HepG2 (cell line): ENCODE measurements around the gene EGFR. TPM values are rescaled to one million over a fixed set of nuclear protein-coding genes. Genes with fewer than 3 reads are reported as not detected.

ENCODE experiments used
- ARNT2 ChIP-seq: sonication (generic); formaldehyde crosslinking; IDR thresholded peaks from 2 replicates; pipeline ENCODE4 v1.8.0; 2022; ENCODE audit warnings: mild to moderate bottlenecking, low read depth, missing genetic modification reagents, moderate library complexity
- CEBPG ChIP-seq: IDR thresholded peaks from 2 replicates; pipeline ENCODE4 v1.6.1; 2016
- DNMT3B ChIP-seq: conservative IDR thresholded peaks from 2 replicates; pipeline ENCODE4 v1.6.1; 2016; ENCODE audit warnings: missing biosample characterization, control low read depth
- DR1 ChIP-seq: sonication (generic); formaldehyde crosslinking; IDR thresholded peaks from 2 replicates; pipeline ENCODE4 v1.8.0; 2021; ENCODE audit warnings: mild to moderate bottlenecking, missing genetic modification reagents, inconsistent platforms
- ETV5 ChIP-seq: IDR thresholded peaks from 2 replicates; pipeline ENCODE4 v1.6.1; 2018; ENCODE audit warnings: missing biosample characterization, missing genetic modification reagents, inconsistent platforms, borderline replicate concordance
- GTF3A ChIP-seq: sonication (generic); formaldehyde crosslinking; conservative IDR thresholded peaks from 2 replicates; pipeline ENCODE4 v1.4.0; 2020; ENCODE audit warnings: mild to moderate bottlenecking, missing genetic modification reagents
- HDAC6 ChIP-seq: fragments of 200-600 bp; sonication (generic); IDR thresholded peaks from 2 replicates; pipeline ENCODE4 v1.7.0; 2017; ENCODE audit warnings: mild to moderate bottlenecking, antibody characterized with exemption, low read length, low read depth
- IRX3 ChIP-seq: sonication (generic); formaldehyde crosslinking; IDR thresholded peaks from 2 replicates; pipeline ENCODE4 v1.8.1; 2023; ENCODE audit warnings: mild to moderate bottlenecking, low read depth, missing genetic modification reagents, borderline replicate concordance
- ISL2 ChIP-seq: sonication (generic); formaldehyde crosslinking; IDR thresholded peaks from 2 replicates; pipeline ENCODE4 v1.5.0; 2020; ENCODE audit warnings: missing genetic modification reagents
- KMT2A ChIP-seq: sonication (generic); formaldehyde crosslinking; IDR thresholded peaks from 2 replicates; pipeline ENCODE4 v1.4.0; 2020; ENCODE audit warnings: missing genetic modification reagents
- MEF2D ChIP-seq: sonication (generic); formaldehyde crosslinking; IDR thresholded peaks from 2 replicates; pipeline ENCODE4 v1.5.1; 2020; ENCODE audit warnings: mild to moderate bottlenecking, missing genetic modification reagents
- POLR2G ChIP-seq: fragments of 200-400 bp; formaldehyde crosslinking; IDR thresholded peaks from 2 replicates; pipeline ENCODE4 v1.6.1; 2018; ENCODE audit warnings: mild to moderate bottlenecking, low read depth, low read length, moderate library complexity
- REXO4 ChIP-seq: sonication (generic); formaldehyde crosslinking; IDR thresholded peaks from 2 replicates; pipeline ENCODE4 v1.8.0; 2022; ENCODE audit warnings: missing genetic modification reagents, mild to moderate bottlenecking, borderline replicate concordance
- SP140L ChIP-seq: sonication (generic); formaldehyde crosslinking; IDR thresholded peaks from 2 replicates; pipeline ENCODE4 v1.4.0; 2020; ENCODE audit warnings: missing genetic modification reagents, borderline replicate concordance
- TCF7L2 ChIP-seq: IDR thresholded peaks from 2 replicates; pipeline ENCODE4 v1.6.1; 2011; ENCODE audit warnings: mild to moderate bottlenecking, low read depth, low read length, moderate library complexity
- ZBTB34 ChIP-seq: sonication (generic); formaldehyde crosslinking; IDR thresholded peaks from 2 replicates; pipeline ENCODE4 v1.8.0; 2022; ENCODE audit warnings: mild to moderate bottlenecking, missing genetic modification reagents
- ZNF30 ChIP-seq: sonication (generic); formaldehyde crosslinking; IDR thresholded peaks from 2 replicates; pipeline ENCODE4 v1.5.0; 2020; ENCODE audit warnings: mild to moderate bottlenecking, missing genetic modification reagents
- ZNF572 ChIP-seq: sonication (generic); formaldehyde crosslinking; IDR thresholded peaks from 2 replicates; pipeline ENCODE4 v1.5.1; 2020; ENCODE audit warnings: mild to moderate bottlenecking, missing genetic modification reagents
- ZNF597 ChIP-seq: sonication (generic); formaldehyde crosslinking; IDR thresholded peaks from 2 replicates; pipeline ENCODE4 v1.5.0; 2020; ENCODE audit warnings: missing genetic modification reagents
- polyA plus RNA-seq, 8 experiments: library from polyadenylated mRNA; depleted of rRNA in 3 of 8; stranded (reverse) in 7 of 8; unstranded in 1 of 8; fragments of >200 nt; fragmentation: Illumina TruSeq in 4 of 8; extraction: Trizol in 4 of 8; gene quantifications; 2 replicates each; pipeline versions ENCODE4 v1.2.1 to v1.2.3, GENCODE V29; 2011 to 2016; ENCODE audit warnings: low read depth in 4 of 8, missing spikeins in 1 of 8, mixed read lengths in 1 of 8; ENCODE audit not compliant: insufficient read depth in 1 of 8
- total RNA-seq, 5 experiments: library from RNA; depleted of rRNA; stranded (reverse); fragments of >200 nt; fragmentation: Illumina TruSeq; extraction: Trizol; gene quantifications; 2 replicates each; pipeline ENCODE4 v1.2.3, GENCODE V29; 2016; ENCODE audit warnings: low read depth in 1 of 5
- TF ChIP-seq, protein P1 (sequence below): sonication (generic); formaldehyde crosslinking; conservative IDR thresholded peaks from 2 replicates; pipeline ENCODE4 v1.4.0; 2020; ENCODE audit warnings: missing genetic modification reagents
- TF ChIP-seq, protein P2 (sequence below): IDR thresholded peaks from 2 replicates; pipeline ENCODE4 v1.6.1; 2012; ENCODE audit warnings: low read depth, low read length, improper control_type of control experiment

EGFR gene
- total and polyA plus RNA-seq, 2 of the 13 experiments (the other 11 are each of a cell fraction or from before 2014, with no cell fraction given): 7.0 to 10.0 TPM

DNA sequence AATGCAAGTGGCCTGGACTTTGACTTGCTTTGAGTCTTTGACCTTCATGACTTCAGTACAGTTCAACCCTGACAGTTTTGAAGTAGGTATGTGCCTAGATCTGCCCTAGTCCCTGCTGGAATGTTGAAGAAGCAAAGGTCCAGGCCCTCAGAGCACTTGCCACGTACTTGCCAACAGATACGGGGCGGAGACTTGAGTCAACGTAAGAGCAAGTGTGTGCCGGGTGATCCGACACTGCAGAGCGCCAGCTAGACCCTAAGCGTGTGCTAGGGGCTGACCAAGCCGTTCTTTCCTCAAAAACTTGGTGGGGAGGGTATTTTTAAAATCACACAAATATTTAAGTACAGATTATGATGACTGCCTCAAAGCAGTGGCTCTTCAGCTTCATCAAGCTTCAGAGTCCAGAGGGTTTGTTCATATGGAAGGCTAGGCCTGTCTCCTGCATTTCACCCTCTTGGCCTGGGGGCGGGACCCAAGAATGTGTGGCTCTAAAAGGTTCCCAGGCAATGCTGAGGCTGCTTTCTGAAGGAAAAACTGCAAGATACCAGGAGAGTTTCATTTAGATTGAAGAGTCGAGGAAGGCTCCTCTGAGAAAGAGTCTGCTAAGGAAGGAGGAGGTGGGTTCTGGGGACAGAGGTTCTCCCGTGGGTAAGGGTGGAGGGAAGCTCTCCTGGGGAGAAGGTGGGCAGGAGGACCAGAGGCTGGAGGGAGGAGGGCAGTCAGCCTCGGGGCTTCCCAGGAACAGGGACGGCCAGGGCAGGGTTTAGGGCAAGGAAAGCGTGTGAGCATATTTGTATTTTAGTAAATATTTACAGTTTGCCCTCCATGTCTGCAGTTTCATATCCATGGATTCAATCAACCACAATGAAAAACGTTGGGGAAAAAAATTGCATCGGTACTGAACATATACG lies 160.3 kb downstream of the EGFR start (continued):
- TF ChIP-seq, protein P1, sequence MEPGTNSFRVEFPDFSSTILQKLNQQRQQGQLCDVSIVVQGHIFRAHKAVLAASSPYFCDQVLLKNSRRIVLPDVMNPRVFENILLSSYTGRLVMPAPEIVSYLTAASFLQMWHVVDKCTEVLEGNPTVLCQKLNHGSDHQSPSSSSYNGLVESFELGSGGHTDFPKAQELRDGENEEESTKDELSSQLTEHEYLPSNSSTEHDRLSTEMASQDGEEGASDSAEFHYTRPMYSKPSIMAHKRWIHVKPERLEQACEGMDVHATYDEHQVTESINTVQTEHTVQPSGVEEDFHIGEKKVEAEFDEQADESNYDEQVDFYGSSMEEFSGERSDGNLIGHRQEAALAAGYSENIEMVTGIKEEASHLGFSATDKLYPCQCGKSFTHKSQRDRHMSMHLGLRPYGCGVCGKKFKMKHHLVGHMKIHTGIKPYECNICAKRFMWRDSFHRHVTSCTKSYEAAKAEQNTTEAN (CRISPR knock-in tag): peak; percentile 54; the same call in 1 of the 2 replicates
- TF ChIP-seq IRX3 (CRISPR knock-in tag) (no peak), ARNT2 (CRISPR knock-in tag) (no peak), SP140L (CRISPR knock-in tag) (no peak; the same call in 1 of the 2 replicates), MEF2D (CRISPR knock-in tag) (no peak; the same call in 1 of the 2 replicates), ISL2 (CRISPR knock-in tag) (peak; percentile 62), POLR2G (peak; percentile 94), HDAC6 (no peak), ZNF597 (no peak), GTF3A (CRISPR knock-in tag) (no peak), ZBTB34 (CRISPR knock-in tag) (0 out of 2 replicates have a peak, but pooled peaks have one; percentile 7), TCF7L2 (no peak), DR1 (CRISPR knock-in tag) (peak; percentile 76; the same call in 1 of the 2 replicates), KMT2A (CRISPR knock-in tag) (peak; percentile 51; the same call in 1 of the 2 replicates), REXO4 (CRISPR knock-in tag) (no peak), ZNF30 (CRISPR knock-in tag) (0 out of 2 replicates have a peak, but pooled peaks have one; percentile 5), DNMT3B (0 out of 2 replicates have a peak, but pooled peaks have one; percentile 84), ETV5 (CRISPR knock-in tag) (peak; percentile 62), ZNF572 (CRISPR knock-in tag) (no peak), CEBPG (CRISPR knock-in tag) (0 out of 2 replicates have a peak, but pooled peaks have one; percentile 17)
- TF ChIP-seq, protein P2, sequence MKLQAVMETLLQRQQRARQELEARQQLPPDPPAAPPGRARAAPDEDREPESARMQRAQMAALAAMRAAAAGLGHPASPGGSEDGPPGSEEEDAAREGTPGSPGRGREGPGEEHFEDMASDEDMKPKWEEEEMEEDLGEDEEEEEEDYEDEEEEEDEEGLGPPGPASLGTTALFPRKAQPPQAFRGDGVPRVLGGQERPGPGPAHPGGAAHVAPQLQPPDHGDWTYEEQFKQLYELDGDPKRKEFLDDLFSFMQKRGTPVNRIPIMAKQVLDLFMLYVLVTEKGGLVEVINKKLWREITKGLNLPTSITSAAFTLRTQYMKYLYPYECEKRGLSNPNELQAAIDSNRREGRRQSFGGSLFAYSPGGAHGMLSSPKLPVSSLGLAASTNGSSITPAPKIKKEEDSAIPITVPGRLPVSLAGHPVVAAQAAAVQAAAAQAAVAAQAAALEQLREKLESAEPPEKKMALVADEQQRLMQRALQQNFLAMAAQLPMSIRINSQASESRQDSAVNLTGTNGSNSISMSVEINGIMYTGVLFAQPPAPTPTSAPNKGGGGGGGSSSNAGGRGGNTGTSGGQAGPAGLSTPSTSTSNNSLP: no peak
